Vagina (tissue), 2 donors: ENCODE results near the gene JAK1. TPM values are rescaled to one million over a fixed set of nuclear protein-coding genes. Genes with fewer than 3 reads are reported as not detected.

Source experiments
- DNase-seq, 2 donors: peaks; one replicate each; pipeline ENCODE4 v3.0.0-alpha.2; 2017; ENCODE audit errors: extremely low spot score in 2 of 2
- H3K27ac ChIP-seq: fragments of 200-600 bp; sonication (generic); one replicate; pipeline ENCODE4 v1.5.1; 2019
- H3K27me3 ChIP-seq: fragments of 200-600 bp; sonication (generic); one replicate; pipeline ENCODE4 v1.5.1; 2019
- H3K36me3 ChIP-seq, 2 donors: fragments of 200-600 bp; sonication (generic); one replicate each; pipeline ENCODE4 v1.5.1; 2017 to 2019
- H3K4me1 ChIP-seq: fragments of 200-600 bp; sonication (generic); one replicate; pipeline ENCODE4 v1.5.1; 2019
- H3K4me3 ChIP-seq, 2 donors: fragments of 200-600 bp; sonication (generic); 1 replicate in 1 of 2; 2 replicates in 1 of 2; pipeline ENCODE4 v1.5.1; 2016 to 2019
- H3K9me3 ChIP-seq: fragments of 200-600 bp; sonication (generic); one replicate; pipeline ENCODE4 v1.5.1; 2019
- CTCF ChIP-seq, 3 experiments: fragments of 450-650 bp in 2 of 3; fragments of 200-600 bp in 1 of 3; sonication (generic) in 1 of 3; IDR thresholded peaks; one replicate each; pipeline ENCODE4 v1.5.1; 2017 to 2019; ENCODE audit warnings: antibody characterized with exemption in 3 of 3, mild to moderate bottlenecking in 2 of 3, moderate library complexity in 2 of 3
- POLR2A ChIP-seq, 2 donors: fragments of 450-650 bp; IDR thresholded peaks; one replicate each; pipeline ENCODE4 v1.6.1; 2017; ENCODE audit warnings: antibody characterized with exemption in 2 of 2, mild to moderate bottlenecking in 2 of 2, moderate library complexity in 2 of 2
- POLR2AphosphoS5 ChIP-seq, 2 donors: sonication (generic); formaldehyde crosslinking; IDR thresholded peaks; one replicate each; pipeline ENCODE4 v1.9.0; 2017; ENCODE audit warnings: antibody characterized with exemption in 2 of 2, mild to moderate bottlenecking in 2 of 2, low read depth in 1 of 2; ENCODE audit not compliant: insufficient read depth in 1 of 2
- intact Hi-C: fragments of 100-400 bp; cut with DNase I; formaldehyde crosslinking; loops from one replicate; pipeline ENCODE4 v1.15.1; 2023
- total RNA-seq: library from RNA; depleted of rRNA; stranded (reverse); fragments of >200 nt; gene quantifications from one replicate; pipeline ENCODE4 v1.2.3, GENCODE V29; 2016

Gene JAK1
- total RNA-seq, 1 donor from 2014 or later, result 93.3 TPM

- Histone ChIP-seq H3K9me3 (no peaks in the 10 kb centered on the region), H3K4me3 (no peak overlapping the region), H3K27me3 (no peaks in the 10 kb centered on the region), H3K27ac (no peak overlapping the region), H3K36me3 (peaks cover 0 to 83% of the 10 kb centered on the region in 2 donors), H3K4me1 (no peaks in the 10 kb centered on the region)
- TF ChIP-seq CTCF (IDR thresholded peaks at IDR 0.05) (no peak), POLR2AphosphoS5 (IDR thresholded peaks at IDR 0.05; ENCODE audit: insufficient read depth in 1 of 2, low read depth in 1 of 2) (no peak), POLR2A (IDR thresholded peaks at IDR 0.05) (no peak)
- intact Hi-C loops, result no loop called here
- DNase-seq, result peak in 1 of 2 donors; percentile 56
Measured at GRCh38 chr1:64839732-64840405, 126.5 kb downstream of the JAK1 start.

- H3K27ac ChIP-seq, result no peak overlapping the region
- peaks cover 0 to 78% of the 10 kb centered on the region in 2 donors for H3K36me3 ChIP-seq
- TF ChIP-seq POLR2A (IDR thresholded peaks at IDR 0.05) (no peak), CTCF (IDR thresholded peaks at IDR 0.05) (no peak), POLR2AphosphoS5 (IDR thresholded peaks at IDR 0.05; ENCODE audit: insufficient read depth in 1 of 2, low read depth in 1 of 2) (no peak)
- no peaks in the 10 kb centered on the region for H3K27me3 ChIP-seq
- no peaks in the 10 kb centered on the region for H3K9me3 ChIP-seq
- no peaks in the 10 kb centered on the region for H3K4me1 ChIP-seq
- H3K4me3 ChIP-seq, result no peak overlapping the region
- intact Hi-C loops, result no loop called here
- peak in 1 of 2 donors; percentile 58 for DNase-seq
Measured at GRCh38 chr1:64839261-64839660, 127.1 kb downstream of the JAK1 start.

- TF ChIP-seq CTCF (IDR thresholded peaks at IDR 0.05) (no peak), POLR2AphosphoS5 (IDR thresholded peaks at IDR 0.05; ENCODE audit: insufficient read depth in 1 of 2, low read depth in 1 of 2) (no peak), POLR2A (IDR thresholded peaks at IDR 0.05) (no peak)
- Histone ChIP-seq H3K27ac (no peak overlapping the region), H3K4me1 (no peaks in the 10 kb centered on the region), H3K4me3 (no peak overlapping the region), H3K27me3 (no peaks in the 10 kb centered on the region), H3K9me3 (no peaks in the 10 kb centered on the region), H3K36me3 (peaks cover 0 to 78% of the 10 kb centered on the region in 2 donors)
- intact Hi-C loops, result no loop called here
- peak in 1 of 2 donors; percentile 52 for DNase-seq
Measured at GRCh38 chr1:64838486-64838885, 127.9 kb downstream of the JAK1 start.

- DNase-seq, result peak in 1 of 2 donors; percentile 22
- TF ChIP-seq POLR2AphosphoS5 (IDR thresholded peaks at IDR 0.05; ENCODE audit: insufficient read depth in 1 of 2, low read depth in 1 of 2) (no peak), POLR2A (IDR thresholded peaks at IDR 0.05) (no peak), CTCF (IDR thresholded peaks at IDR 0.05) (no peak)
- Histone ChIP-seq H3K9me3 (no peaks in the 10 kb centered on the region), H3K36me3 (peaks cover 0 to 80% of the 10 kb centered on the region in 2 donors), H3K27me3 (no peaks in the 10 kb centered on the region), H3K4me3 (no peak overlapping the region), H3K4me1 (no peaks in the 10 kb centered on the region), H3K27ac (no peak overlapping the region)
- intact Hi-C loops, result no loop called here
Measured at GRCh38 chr1:64836802-64837201, 129.5 kb downstream of the JAK1 start.

- Histone ChIP-seq H3K36me3 (peaks cover 0 to 60% of the 10 kb centered on the region in 2 donors), H3K4me1 (no peaks in the 10 kb centered on the region), H3K9me3 (no peaks in the 10 kb centered on the region), H3K4me3 (no peak overlapping the region), H3K27me3 (no peaks in the 10 kb centered on the region), H3K27ac (no peak overlapping the region)
- no peak for DNase-seq
- intact Hi-C loops, result no loop called here
- TF ChIP-seq POLR2A (IDR thresholded peaks at IDR 0.05) (no peak), POLR2AphosphoS5 (IDR thresholded peaks at IDR 0.05; ENCODE audit: insufficient read depth in 1 of 2, low read depth in 1 of 2) (no peak), CTCF (IDR thresholded peaks at IDR 0.05) (no peak)
Measured at GRCh38 chr1:64834734-64835133, 131.6 kb downstream of the JAK1 start.
